ENCODE data around the gene ITGB5. TPM values are rescaled to one million over a fixed set of nuclear protein-coding genes. Genes with fewer than 3 reads are reported as not detected.

The ITGB5 gene
- total RNA-seq, 1 experiment from 2014 or later: 146 TPM

- no peak for DNase-seq
- Histone ChIP-seq H3K23me2 (ENCODE audit: insufficient read length, low read depth, low read length, poor library complexity, severe bottlenecking) (no peaks in the 10 kb centered on the region), H2BK120ac (ENCODE audit: low read depth, low read length, poor library complexity, severe bottlenecking) (no peak overlapping the region), H3K9ac (ENCODE audit: extremely low read depth, insufficient read length, low read length) (no peak overlapping the region), H3K14ac (ENCODE audit: insufficient read depth, low read length) (no peak overlapping the region), H4K5ac (ENCODE audit: insufficient read length, low read depth, low read length) (no peak overlapping the region), H3K79me2 (ENCODE audit: insufficient read depth, low read length) (no peaks in the 10 kb centered on the region), H2AFZ (ENCODE audit: low read length) (no peak overlapping the region), H3K18ac (ENCODE audit: insufficient read length, low read depth, low read length) (no peak overlapping the region), H4K20me1 (ENCODE audit: control insufficient read depth, insufficient read depth, insufficient read length) (no peaks in the 10 kb centered on the region), H3K27me3 (ENCODE audit: insufficient read depth, low read length) (no peaks in the 10 kb centered on the region; the same call in 1 of the 2 replicates), H2BK20ac (ENCODE audit: low read depth, low read length, poor library complexity, severe bottlenecking) (no peak overlapping the region), H3T11ph (ENCODE audit: low read length) (no peak overlapping the region), H3K27ac (ENCODE audit: insufficient read length, low read depth, low read length) (no peak overlapping the region), H2BK15ac (ENCODE audit: low read depth, low read length) (no peak overlapping the region), H2BK5ac (ENCODE audit: insufficient read length, low read length) (no peak overlapping the region), H2AK5ac (ENCODE audit: insufficient read length, low read length) (no peak overlapping the region), H3K9me3 (ENCODE audit: control insufficient read depth, low read depth, low read length) (no peaks in the 10 kb centered on the region), H3K23ac (ENCODE audit: insufficient read length, low read depth, low read length) (no peak overlapping the region), H4K91ac (ENCODE audit: insufficient read length, low read depth, low read length) (no peak overlapping the region), H3K4ac (ENCODE audit: low read depth, low read length) (no peak overlapping the region), H2BK12ac (ENCODE audit: insufficient read length, low read depth, low read length) (no peak overlapping the region), H3K4me1 (ENCODE audit: insufficient read depth, low read length) (peaks cover 6% of the 10 kb centered on the region; the same call in 1 of the 2 replicates), H3K79me1 (ENCODE audit: insufficient read depth, low read depth, low read length, poor library complexity, severe bottlenecking) (no peaks in the 10 kb centered on the region), H3K4me2 (ENCODE audit: insufficient read depth, insufficient read length, low read length) (no peak overlapping the region), H4K8ac (replicated peaks; ENCODE audit: insufficient read length, low read depth, low read length) (no peak overlapping the region), H3K56ac (ENCODE audit: insufficient read length, low read depth, low read length) (no peak overlapping the region)
- H3K9me3 Mint-ChIP-seq: no peaks in the 10 kb centered on the region
- WGBS (ENCODE audit: extremely low coverage, insufficient read length, low lambda C conversion rate): no CpG with 5 or more reads among the region's 3 CpGs
- no peak overlapping the region for H3K4me3 Mint-ChIP-seq
- H3K36me3 Mint-ChIP-seq (ENCODE audit: insufficient read depth in 1 of 3, low read depth in 3 of 3): peaks cover 4 to 44% (median 6%) of the 10 kb centered on the region in 3 experiments; a peak in 6 of 7 replicates
- no peaks in the 10 kb centered on the region for H3K27me3 Mint-ChIP-seq (ENCODE audit: low read depth)
- H3K4me1 Mint-ChIP-seq: peaks cover 8 to 14% of the 10 kb centered on the region in 2 experiments
- H3K27ac Mint-ChIP-seq: peak overlapping the region; percentile 18 to 92 (median 27); a peak in 4 of 7 replicates
- TF ChIP-seq CTCF (conservative IDR thresholded peaks at IDR 0.05): no peak
These were observed 101.2 kb downstream of the ITGB5 start for GRCh38 chr3:124785973-124786372.
